ENCODE results near the gene CENPF. TPM values are rescaled to one million over a fixed set of nuclear protein-coding genes. Genes with fewer than 3 reads are reported as not detected.

Gene CENPF
- total RNA-seq, 4 donors from 2014 or later = 0.25 to 1.9 (median 0.92) TPM

- no peaks in the 10 kb centered on the region for H3K36me3 ChIP-seq
- H3K27me3 ChIP-seq = no peaks in the 10 kb centered on the region
- in situ Hi-C loops (cut with MboI; ENCODE audit: low sequenced_read_pairs in 4 of 4) (no loop called here), intact Hi-C loops (cut with DNase I; ENCODE audit: low total_unique reads) (no loop called here)
- TF ChIP-seq CTCF (IDR thresholded peaks at IDR 0.05 in 4 of 5, conservative IDR thresholded peaks at IDR 0.05 in 1 of 5) = no peak
- no peaks in the 10 kb centered on the region for H3K4me1 ChIP-seq
- no peak overlapping the region for H3K4me3 ChIP-seq
- H3K9me3 ChIP-seq = no peaks in the 10 kb centered on the region
- H3K27ac ChIP-seq = no peak overlapping the region
- ATAC-seq (no peak), DNase-seq (no peak)
Measured at GRCh38 chr1:214621236-214621635, 18.2 kb downstream of the CENPF start.

- no peak for DNase-seq
- Histone ChIP-seq H3K4me1 (no peaks in the 10 kb centered on the region), H3K27me3 (no peaks in the 10 kb centered on the region), H3K9me3 (no peaks in the 10 kb centered on the region), H3K27ac (no peak overlapping the region), H3K4me3 (no peak overlapping the region), H3K36me3 (no peaks in the 10 kb centered on the region)
- TF ChIP-seq CTCF (IDR thresholded peaks at IDR 0.05 in 4 of 5, conservative IDR thresholded peaks at IDR 0.05 in 1 of 5) = no peak
- no peak for TF ChIP-seq POLR2A (IDR thresholded peaks at IDR 0.05)
- intact Hi-C loops (cut with DNase I; ENCODE audit: low total_unique reads) (no loop called here), in situ Hi-C loops (cut with MboI; ENCODE audit: low sequenced_read_pairs in 4 of 4) (no loop called here)
- no peak for ATAC-seq
Measured at GRCh38 chr1:214623430-214623829, 20.4 kb downstream of the CENPF start.

- Histone ChIP-seq H3K36me3 (no peaks in the 10 kb centered on the region), H3K9me3 (no peaks in the 10 kb centered on the region), H3K27me3 (no peaks in the 10 kb centered on the region), H3K4me1 (no peaks in the 10 kb centered on the region), H3K4me3 (no peak overlapping the region), H3K27ac (no peak overlapping the region)
- in situ Hi-C loops (cut with MboI; ENCODE audit: low sequenced_read_pairs in 4 of 4) = loop anchor here in 2 of 4 donors (10.0 kb wide), 1 partner anchor 893 kb away; no protein-coding TSS in a partner anchor
- DNase-seq (no peak), ATAC-seq (no peak)
- intact Hi-C loops (cut with DNase I; ENCODE audit: low total_unique reads) = no loop called here
- TF ChIP-seq POLR2A (IDR thresholded peaks at IDR 0.05) (no peak), CTCF (IDR thresholded peaks at IDR 0.05 in 4 of 5, conservative IDR thresholded peaks at IDR 0.05 in 1 of 5) (no peak)
Measured at GRCh38 chr1:214632091-214632490, 29.1 kb downstream of the CENPF start.

GRCh38 chr1:214633686-214634085 is 30.7 kb downstream of the CENPF start:
- H3K27ac ChIP-seq = no peak overlapping the region
- H3K9me3 ChIP-seq = no peaks in the 10 kb centered on the region
- no peaks in the 10 kb centered on the region for H3K27me3 ChIP-seq
- no peaks in the 10 kb centered on the region for H3K36me3 ChIP-seq
- no peaks in the 10 kb centered on the region for H3K4me1 ChIP-seq
- intact Hi-C loops (cut with DNase I; ENCODE audit: low total_unique reads) (no loop called here), in situ Hi-C loops (cut with MboI; ENCODE audit: low sequenced_read_pairs in 4 of 4) (loop anchor here in 2 of 4 donors (10.0 kb wide), 1 partner anchor 891 kb away; no protein-coding TSS in a partner anchor)
- ATAC-seq = no peak
- no peak overlapping the region for H3K4me3 ChIP-seq
- no peak for DNase-seq
- TF ChIP-seq CTCF (IDR thresholded peaks at IDR 0.05 in 4 of 5, conservative IDR thresholded peaks at IDR 0.05 in 1 of 5) = no peak
- no peak for TF ChIP-seq POLR2A (IDR thresholded peaks at IDR 0.05)

GRCh38 chr1:214634267-214634666 is 31.3 kb downstream of the CENPF start:
- intact Hi-C loops (cut with DNase I; ENCODE audit: low total_unique reads) (no loop called here), in situ Hi-C loops (cut with MboI; ENCODE audit: low sequenced_read_pairs in 4 of 4) (loop anchor here in 2 of 4 donors (10.0 kb wide), 1 partner anchor 891 kb away; no protein-coding TSS in a partner anchor)
- H3K36me3 ChIP-seq = no peaks in the 10 kb centered on the region
- TF ChIP-seq CTCF (IDR thresholded peaks at IDR 0.05 in 4 of 5, conservative IDR thresholded peaks at IDR 0.05 in 1 of 5) = no peak
- TF ChIP-seq POLR2A (IDR thresholded peaks at IDR 0.05) = no peak
- DNase-seq (no peak), ATAC-seq (no peak)
- H3K4me3 ChIP-seq = no peak overlapping the region
- H3K9me3 ChIP-seq = no peaks in the 10 kb centered on the region
- no peak overlapping the region for H3K27ac ChIP-seq
- no peaks in the 10 kb centered on the region for H3K4me1 ChIP-seq
- no peaks in the 10 kb centered on the region for H3K27me3 ChIP-seq
